ENCODE measurements around the gene FBXW11. TPM values are rescaled to one million over a fixed set of nuclear protein-coding genes. Genes with fewer than 3 reads are reported as not detected.

Gene FBXW11
- total and polyA plus RNA-seq, 9 donors, result 20.5 to 73.4 (median 53.0) TPM

DNA sequence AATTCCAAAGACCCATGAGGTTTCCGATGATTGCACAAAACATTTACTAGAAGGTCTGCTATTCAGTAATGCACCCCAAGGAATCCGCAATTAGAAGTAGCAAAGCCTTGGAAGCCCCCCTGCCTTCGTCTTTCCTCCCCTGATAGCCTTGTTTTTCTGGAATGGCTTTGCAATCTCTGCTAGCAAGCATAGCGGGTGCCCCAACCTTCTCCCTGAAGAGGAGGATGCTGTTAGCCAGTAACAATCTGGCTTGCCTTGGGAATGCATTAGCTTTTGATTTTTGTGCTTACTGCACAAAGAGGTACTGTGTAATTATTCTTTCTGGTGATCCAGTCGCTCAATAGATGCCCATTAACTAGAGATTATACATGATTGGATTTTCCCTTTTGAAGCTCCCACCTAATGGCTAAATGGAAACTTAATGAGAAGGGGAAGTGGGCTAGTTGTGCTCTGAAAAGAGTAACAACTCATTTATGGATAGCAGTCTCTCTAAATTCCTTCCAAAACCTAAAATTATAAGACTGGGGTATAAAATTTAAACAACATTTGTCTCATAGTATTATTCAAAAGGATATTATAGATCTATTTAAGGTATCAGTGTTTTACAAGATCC, 91.6 kb downstream of the FBXW11 start:
- Histone ChIP-seq H3K27me3 (no peaks in the 10 kb centered on the region), H3K4me1 (ENCODE audit: insufficient read depth) (peaks cover 5% of the 10 kb centered on the region), H3K27ac (no peak overlapping the region), H3K36me3 (no peaks in the 10 kb centered on the region), H3K9me3 (no peaks in the 10 kb centered on the region), H3K4me3 (no peak overlapping the region)
- intact Hi-C loops (cut with DNase I), result loop anchor here in 3 of 4 donors (1.0 to 10.0 kb wide), 5 partner anchors 124 to 493 kb away; partner anchors contain the start of gene STK10 (in 2 of the 3)
- DNase-seq, result no peak
- no peak for TF ChIP-seq EP300 (IDR thresholded peaks at IDR 0.05)
- TF ChIP-seq, protein P1, sequence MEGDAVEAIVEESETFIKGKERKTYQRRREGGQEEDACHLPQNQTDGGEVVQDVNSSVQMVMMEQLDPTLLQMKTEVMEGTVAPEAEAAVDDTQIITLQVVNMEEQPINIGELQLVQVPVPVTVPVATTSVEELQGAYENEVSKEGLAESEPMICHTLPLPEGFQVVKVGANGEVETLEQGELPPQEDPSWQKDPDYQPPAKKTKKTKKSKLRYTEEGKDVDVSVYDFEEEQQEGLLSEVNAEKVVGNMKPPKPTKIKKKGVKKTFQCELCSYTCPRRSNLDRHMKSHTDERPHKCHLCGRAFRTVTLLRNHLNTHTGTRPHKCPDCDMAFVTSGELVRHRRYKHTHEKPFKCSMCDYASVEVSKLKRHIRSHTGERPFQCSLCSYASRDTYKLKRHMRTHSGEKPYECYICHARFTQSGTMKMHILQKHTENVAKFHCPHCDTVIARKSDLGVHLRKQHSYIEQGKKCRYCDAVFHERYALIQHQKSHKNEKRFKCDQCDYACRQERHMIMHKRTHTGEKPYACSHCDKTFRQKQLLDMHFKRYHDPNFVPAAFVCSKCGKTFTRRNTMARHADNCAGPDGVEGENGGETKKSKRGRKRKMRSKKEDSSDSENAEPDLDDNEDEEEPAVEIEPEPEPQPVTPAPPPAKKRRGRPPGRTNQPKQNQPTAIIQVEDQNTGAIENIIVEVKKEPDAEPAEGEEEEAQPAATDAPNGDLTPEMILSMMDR (IDR thresholded peaks at IDR 0.05), result no peak
- TF ChIP-seq POLR2A (IDR thresholded peaks at IDR 0.05), result no peak
- 84 to 90% (median 89%) methylated on average over 5 of the region's 5 CpGs for WGBS, 3 donors

- H3K9me3 ChIP-seq, result no peaks in the 10 kb centered on the region
- no peaks in the 10 kb centered on the region for H3K36me3 ChIP-seq
- intact Hi-C loops (cut with DNase I), result loop anchor here in 3 of 4 donors (1.0 to 10.0 kb wide), 5 partner anchors 125 to 492 kb away; partner anchors contain the start of gene STK10 (in 2 of the 3)
- no peak overlapping the region for H3K4me3 ChIP-seq
- no peaks in the 10 kb centered on the region for H3K27me3 ChIP-seq
- TF ChIP-seq POLR2A (IDR thresholded peaks at IDR 0.05) (no peak), EP300 (IDR thresholded peaks at IDR 0.05) (no peak)
- TF ChIP-seq, protein P1 (IDR thresholded peaks at IDR 0.05), result no peak
- H3K4me1 ChIP-seq (ENCODE audit: insufficient read depth), result peaks cover 5% of the 10 kb centered on the region
- DNase-seq, result no peak
- H3K27ac ChIP-seq, result no peak overlapping the region
These were observed 92.5 kb downstream of the FBXW11 start for GRCh38 chr5:171913987-171914273.

GRCh38 chr5:171911152-171911551, 95.3 kb downstream of the FBXW11 start:
- Histone ChIP-seq H3K4me3 (no peak overlapping the region), H3K36me3 (no peaks in the 10 kb centered on the region), H3K9me3 (no peaks in the 10 kb centered on the region), H3K27me3 (no peaks in the 10 kb centered on the region), H3K4me1 (ENCODE audit: insufficient read depth) (peaks cover 3% of the 10 kb centered on the region), H3K27ac (no peak overlapping the region)
- DNase-seq, result no peak
- no peak for TF ChIP-seq POLR2A (IDR thresholded peaks at IDR 0.05)
- TF ChIP-seq EP300 (IDR thresholded peaks at IDR 0.05), result no peak
- TF ChIP-seq, protein P1 (IDR thresholded peaks at IDR 0.05), result no peak
- intact Hi-C loops (cut with DNase I), result loop anchor here in 3 of 4 donors (5.0 to 10.0 kb wide), 4 partner anchors 131 to 489 kb away; partner anchors contain the start of gene STK10 (in 2 of the 3)
- WGBS, 3 donors, result 71 to 79% (median 72%) methylated on average over 2 of the region's 2 CpGs

DNA sequence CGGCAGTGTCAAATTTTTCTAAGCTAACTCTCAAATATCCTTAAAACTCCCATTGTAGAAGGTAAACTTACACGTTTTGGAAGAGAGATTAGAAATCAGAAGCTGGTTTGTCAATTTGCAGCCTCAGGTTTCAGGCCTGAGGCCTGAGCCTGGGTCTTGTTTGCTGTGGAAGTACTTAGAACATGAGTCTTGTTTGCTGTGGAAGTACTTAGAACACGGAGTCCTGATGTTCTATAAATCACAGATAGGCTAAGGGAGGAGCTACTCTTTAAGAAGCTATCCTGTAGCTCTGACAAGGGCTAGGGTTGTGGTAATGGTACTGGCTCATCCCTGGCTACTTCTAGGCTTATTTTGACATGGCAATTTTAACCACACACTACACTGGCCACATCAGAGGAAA, 97.8 kb downstream of the FBXW11 start:
- intact Hi-C loops (cut with DNase I), result loop anchor here in 2 of 4 donors (5.0 kb wide), 1 partner anchor 486 kb away; no protein-coding TSS in a partner anchor
- H3K9me3 ChIP-seq, result no peaks in the 10 kb centered on the region
- no peaks in the 10 kb centered on the region for H3K4me1 ChIP-seq (ENCODE audit: insufficient read depth)
- no peak for TF ChIP-seq EP300 (IDR thresholded peaks at IDR 0.05)
- TF ChIP-seq POLR2A (IDR thresholded peaks at IDR 0.05), result no peak
- TF ChIP-seq, protein P1 (IDR thresholded peaks at IDR 0.05), result no peak
- DNase-seq, result no peak
- H3K4me3 ChIP-seq, result no peak overlapping the region
- no peaks in the 10 kb centered on the region for H3K36me3 ChIP-seq
- WGBS, 3 donors, result 61 to 74% (median 65%) methylated on average over 3 of the region's 3 CpGs
- no peaks in the 10 kb centered on the region for H3K27me3 ChIP-seq
- no peak overlapping the region for H3K27ac ChIP-seq
